GM21786 (cell line): ENCODE measurements around the gene MED20.

ENCODE experiments used
- ATAC-seq: cut with Tn5 transposase; IDR thresholded peaks from one replicate; pipeline ENCODE4 v1.9.1; 2021; ENCODE audit not compliant: unreplicated experiment

Gene MED20

DNA sequence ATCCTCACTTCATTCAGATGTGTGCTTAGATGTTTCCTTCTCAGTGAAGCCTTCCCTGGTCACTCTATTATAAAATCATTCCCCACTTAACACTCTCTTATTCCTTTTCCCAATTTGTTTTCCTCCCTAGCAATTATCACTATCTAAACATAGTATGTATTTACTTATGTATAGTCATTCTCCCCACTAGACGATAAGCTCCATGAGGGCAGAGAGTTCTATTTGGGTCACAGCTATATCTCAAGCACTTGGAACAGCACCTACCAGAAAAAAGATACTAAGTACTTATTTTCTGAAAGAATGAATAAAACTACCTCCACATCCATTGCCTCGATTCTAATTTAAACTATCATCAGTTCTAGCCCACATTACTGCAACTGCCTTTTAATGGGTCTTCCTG, 62.2 kb downstream of the MED20 start:
- no peak for ATAC-seq
